PC-3 (cell line): ENCODE results near the gene TALDO1. TPM values are rescaled to one million over a fixed set of nuclear protein-coding genes. Genes with fewer than 3 reads are reported as not detected.

Source experiments
- ATAC-seq: fragments of 200-7000 bp; cut with Tn5 transposase; 2 replicates; pipeline ENCODE4 v1.9.1; 2020; ENCODE audit warnings: mild to moderate bottlenecking, moderate library complexity
- BruUV-seq: library from RNA; stranded (reverse); fragments of 400-500 nt; replicated peaks from 2 replicates; lab custom pipeline; 2021; lab: Mats Ljungman, UMichigan
- CTCF ChIA-PET: fragments of 300-600 bp; sonication (Branson Sonifier 250); formaldehyde crosslinking; loops from one replicate; lab custom pipeline; 2022; ENCODE audit warnings: antibody characterized with exemption; lab: Charles Lee
- POLR2A ChIA-PET: fragments of 300-600 bp; sonication (Branson Sonifier 250); formaldehyde crosslinking; loops from one replicate; lab custom pipeline; 2022; ENCODE audit warnings: antibody characterized with exemption; ENCODE audit not compliant: unreplicated experiment; lab: Charles Lee
- DNase-seq: peaks from one replicate; pipeline ENCODE4 v3.0.0-alpha.2; 2015
- H2AFZ ChIP-seq: fragments of 300-600 bp; sonication (generic); 2 replicates; pipeline ENCODE4 v1.6.0; 2016; ENCODE audit warnings: antibody characterized with exemption, low read length
- H3F3A ChIP-seq: fragments of 300-600 bp; sonication (generic); one replicate; pipeline ENCODE4 v1.6.0; 2017; ENCODE audit warnings: antibody characterized with exemption, low read length, control low read depth, mild to moderate bottlenecking; ENCODE audit not compliant: unreplicated experiment
- H3K27ac ChIP-seq: fragments of 300-600 bp; sonication (generic); 2 replicates; pipeline ENCODE4 v1.5.1; 2016; ENCODE audit warnings: mild to moderate bottlenecking, low read length
- H3K27me3 ChIP-seq: fragments of 300-600 bp; sonication (generic); 2 replicates; pipeline ENCODE4 v1.6.1; 2016; ENCODE audit warnings: low read length, mixed read lengths
- H3K36me3 ChIP-seq: fragments of 300-600 bp; sonication (generic); 2 replicates; pipeline ENCODE4 v1.6.1; 2016; ENCODE audit warnings: low read depth, mixed run types, low read length, mixed read lengths
- H3K4me1 ChIP-seq: fragments of 300-600 bp; sonication (generic); 2 replicates; pipeline ENCODE4 v1.5.1; 2016; ENCODE audit warnings: low read length; ENCODE audit not compliant: insufficient read depth
- H3K4me2 ChIP-seq: fragments of 300-600 bp; sonication (generic); 2 replicates; pipeline ENCODE4 v1.6.0; 2016; ENCODE audit warnings: low read length
- H3K4me3 ChIP-seq: fragments of 300-600 bp; sonication (generic); 2 replicates; pipeline ENCODE4 v1.5.1; 2016; ENCODE audit warnings: mild to moderate bottlenecking, low read length, mixed read lengths
- H3K79me2 ChIP-seq: fragments of 300-600 bp; sonication (generic); 2 replicates; pipeline ENCODE4 v1.6.1; 2017; ENCODE audit warnings: low read length, mixed read lengths
- H3K9ac ChIP-seq: fragments of 300-600 bp; sonication (generic); 2 replicates; pipeline ENCODE4 v1.6.0; 2016; ENCODE audit warnings: mild to moderate bottlenecking, low read length
- H3K9me2 ChIP-seq: fragments of 300-600 bp; sonication (generic); replicated peaks from 2 replicates; pipeline ENCODE4 v1.6.1; 2016; ENCODE audit warnings: mixed run types, low read length, mixed read lengths
- H3K9me3 ChIP-seq: fragments of 300-600 bp; sonication (generic); 2 replicates; pipeline ENCODE4 v1.6.1; 2016; ENCODE audit warnings: low read length, mixed read lengths
- H4K20me1 ChIP-seq: fragments of 300-600 bp; sonication (generic); 2 replicates; pipeline ENCODE4 v1.6.1; 2016; ENCODE audit warnings: low read length, mixed read lengths
- EZH2 ChIP-seq: fragments of 300-600 bp; sonication (generic); IDR thresholded peaks from one replicate; pipeline ENCODE4 v1.6.1; 2017; ENCODE audit warnings: antibody characterized with exemption, mild to moderate bottlenecking, low read length; ENCODE audit not compliant: unreplicated experiment
- EZH2phosphoT487 ChIP-seq: fragments of 300-600 bp; sonication (generic); IDR thresholded peaks from 2 replicates; pipeline ENCODE4 v1.6.1; 2018; ENCODE audit warnings: mild to moderate bottlenecking, antibody characterized with exemption, low read length, borderline replicate concordance
- intact Hi-C: fragments of 100-400 bp; cut with micrococcal nuclease; formaldehyde crosslinking; loops from 2 replicates; pipeline ENCODE4 v1.9.0; 2023
- total RNA-seq: library from RNA; depleted of rRNA; stranded (reverse); fragments of >200 nt; gene quantifications from 2 replicates; pipeline ENCODE4 v1.2.3, GENCODE V29; 2014
- TF ChIP-seq, protein P1 (sequence below): fragments of 300-600 bp; sonication (generic); conservative IDR thresholded peaks from 2 replicates; pipeline ENCODE4 v1.5.1; 2017; ENCODE audit warnings: antibody characterized with exemption, low read depth, mild to moderate bottlenecking, low read length

Gene TALDO1
- total RNA-seq, 1 experiment from 2014 or later = 326 TPM

DNA sequence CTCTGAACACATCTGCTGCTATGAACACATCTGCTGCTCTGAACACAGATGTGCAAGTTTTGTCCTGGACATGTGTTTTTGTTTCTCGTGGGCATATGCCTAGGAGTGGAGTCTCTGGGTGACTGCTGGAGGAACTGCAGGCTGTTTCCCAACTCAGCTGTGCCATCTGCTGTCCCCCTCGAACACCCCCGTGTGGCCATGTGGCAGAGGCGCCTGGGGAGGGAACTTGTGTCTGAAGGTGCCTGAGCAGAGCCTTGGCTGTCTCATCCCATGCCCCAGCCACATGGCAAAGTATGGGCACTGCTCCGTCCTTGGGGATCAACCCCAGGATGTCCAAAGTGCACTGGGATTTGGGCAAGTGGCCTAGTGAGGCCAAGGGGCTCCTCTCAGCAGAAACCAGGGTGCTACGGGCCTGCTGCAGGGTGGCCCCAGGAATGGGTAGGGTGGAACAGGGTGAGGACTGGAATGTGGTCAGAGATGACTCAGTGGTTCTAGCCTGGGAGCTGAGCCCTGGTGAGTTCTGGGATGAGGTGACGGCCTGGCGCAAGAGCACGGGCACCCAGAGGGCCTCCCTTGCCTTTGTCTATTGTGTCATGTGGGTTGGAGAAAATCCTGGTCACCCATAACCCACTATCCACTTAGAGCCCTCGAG lies 15.3 kb downstream of the TALDO1 start:
- H3K4me2 ChIP-seq = peak overlapping the region; percentile 43
- no peak for TF ChIP-seq EZH2phosphoT487
- TF ChIP-seq, protein P1, sequence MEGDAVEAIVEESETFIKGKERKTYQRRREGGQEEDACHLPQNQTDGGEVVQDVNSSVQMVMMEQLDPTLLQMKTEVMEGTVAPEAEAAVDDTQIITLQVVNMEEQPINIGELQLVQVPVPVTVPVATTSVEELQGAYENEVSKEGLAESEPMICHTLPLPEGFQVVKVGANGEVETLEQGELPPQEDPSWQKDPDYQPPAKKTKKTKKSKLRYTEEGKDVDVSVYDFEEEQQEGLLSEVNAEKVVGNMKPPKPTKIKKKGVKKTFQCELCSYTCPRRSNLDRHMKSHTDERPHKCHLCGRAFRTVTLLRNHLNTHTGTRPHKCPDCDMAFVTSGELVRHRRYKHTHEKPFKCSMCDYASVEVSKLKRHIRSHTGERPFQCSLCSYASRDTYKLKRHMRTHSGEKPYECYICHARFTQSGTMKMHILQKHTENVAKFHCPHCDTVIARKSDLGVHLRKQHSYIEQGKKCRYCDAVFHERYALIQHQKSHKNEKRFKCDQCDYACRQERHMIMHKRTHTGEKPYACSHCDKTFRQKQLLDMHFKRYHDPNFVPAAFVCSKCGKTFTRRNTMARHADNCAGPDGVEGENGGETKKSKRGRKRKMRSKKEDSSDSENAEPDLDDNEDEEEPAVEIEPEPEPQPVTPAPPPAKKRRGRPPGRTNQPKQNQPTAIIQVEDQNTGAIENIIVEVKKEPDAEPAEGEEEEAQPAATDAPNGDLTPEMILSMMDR = peak; percentile 54
- CTCF ChIA-PET = no interaction called here
- H3K27me3 ChIP-seq = no peaks in the 10 kb centered on the region
- H2AFZ ChIP-seq = peak overlapping the region; percentile 31
- peaks cover 40% of the 10 kb centered on the region for H3K36me3 ChIP-seq
- H3K79me2 ChIP-seq = 0 out of 2 replicates have a peak, but pooled peaks cover 1% of the 10 kb centered on the region
- no peaks in the 10 kb centered on the region for H3K9me3 ChIP-seq
- H4K20me1 ChIP-seq = no peaks in the 10 kb centered on the region
- intact Hi-C loops = loop anchor here (2.0 kb wide), 1 partner anchor 14 kb away; no protein-coding TSS in a partner anchor
- TSS peak; percentile 21 for BruUV-seq
- POLR2A ChIA-PET = interaction anchor here (1.0 kb wide), 1 partner anchor 67 kb away, joined by 3 read pairs; the partner anchor contains the start of genes DEAF1 and TMEM80
- ATAC-seq (peak; percentile 87), DNase-seq (peak; percentile 81)
- H3K9me2 ChIP-seq = no peaks in the 10 kb centered on the region
- peaks cover 9% of the 10 kb centered on the region for H3F3A ChIP-seq
- no peak overlapping the region for H3K4me3 ChIP-seq
- H3K27ac ChIP-seq = peak overlapping the region; percentile 91
- H3K9ac ChIP-seq = peak overlapping the region; percentile 59
- H3K4me1 ChIP-seq = peaks cover 14% of the 10 kb centered on the region

DNA sequence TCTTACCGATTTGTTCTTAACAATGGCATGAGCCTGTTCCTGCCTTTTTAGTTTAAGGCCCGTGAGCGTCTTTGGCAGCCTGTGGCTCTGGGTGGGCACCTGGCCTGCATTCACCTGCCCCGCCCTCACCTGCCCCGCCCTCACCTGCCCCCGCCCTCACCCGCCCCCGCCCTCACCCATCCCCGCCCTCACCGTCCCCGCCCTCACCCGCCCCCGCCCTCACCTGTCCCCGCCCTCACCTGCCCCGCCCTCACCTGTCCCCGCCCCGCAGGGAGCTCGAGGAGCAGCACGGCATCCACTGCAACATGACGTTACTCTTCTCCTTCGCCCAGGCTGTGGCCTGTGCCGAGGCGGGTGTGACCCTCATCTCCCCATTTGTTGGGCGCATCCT lies 15.8 kb downstream of the TALDO1 start:
- H2AFZ ChIP-seq = peak overlapping the region; percentile 31; the same call in 1 of the 2 replicates
- no peaks in the 10 kb centered on the region for H3K9me3 ChIP-seq
- peak overlapping the region; percentile 91 for H3K27ac ChIP-seq
- H3K36me3 ChIP-seq = peaks cover 39% of the 10 kb centered on the region
- no peaks in the 10 kb centered on the region for H3K79me2 ChIP-seq
- H3F3A ChIP-seq = peaks cover 9% of the 10 kb centered on the region
- intact Hi-C loops = loop anchor here (2.0 kb wide), 1 partner anchor 14 kb away; no protein-coding TSS in a partner anchor
- no peaks in the 10 kb centered on the region for H3K9me2 ChIP-seq
- TF ChIP-seq EZH2 = no peak
- no peak for TF ChIP-seq EZH2phosphoT487
- TF ChIP-seq, protein P1 = no peak
- ChIA-PET CTCF (no interaction called here), POLR2A (interaction anchor here (0.6 to 1.0 kb wide), 4 partner anchors 15 to 68 kb away, joined by 3 to 4 read pairs (median 4); partner anchors contain the start of genes DEAF1 and TMEM80)
- H3K27me3 ChIP-seq = no peaks in the 10 kb centered on the region
- H3K4me1 ChIP-seq = peaks cover 14% of the 10 kb centered on the region
- H3K9ac ChIP-seq = peak overlapping the region; percentile 59
- ATAC-seq = peak; percentile 19
- DNase-seq = peak; percentile 59
- no peak overlapping the region for H3K4me3 ChIP-seq
- peak overlapping the region; percentile 43 for H3K4me2 ChIP-seq
- H4K20me1 ChIP-seq = no peaks in the 10 kb centered on the region
- no TSS peak for BruUV-seq
